SU-DHL-6 (cell line): ENCODE results near the gene CPNE4.

Source experiments
- H2AFZ ChIP-seq: fragments of 200-600 bp; sonication (generic); 2 replicates; pipeline ENCODE4 v1.6.1; 2014; ENCODE audit warnings: low read depth, mild to moderate bottlenecking, moderate library complexity, mixed read lengths, antibody characterized with exemption, low read length; ENCODE audit not compliant: severe bottlenecking
- H3F3A ChIP-seq: fragments of 200-600 bp; shearing (Covaris generic); 2 replicates; pipeline ENCODE4 v1.6.0; 2016; ENCODE audit warnings: antibody characterized with exemption, mild to moderate bottlenecking; ENCODE audit not compliant: insufficient read depth
- H3K27ac ChIP-seq: fragments of 200-600 bp; sonication (generic); 2 replicates; pipeline ENCODE4 v1.5.1; 2016; ENCODE audit warnings: low read depth, mild to moderate bottlenecking, low read length, moderate library complexity, mixed read lengths
- H3K27me3 ChIP-seq: fragments of 200-600 bp; sonication (generic), shearing (Covaris generic); 2 replicates; pipeline ENCODE4 v1.6.0; 2014; ENCODE audit warnings: mild to moderate bottlenecking, low read length
- H3K36me3 ChIP-seq: fragments of 200-600 bp; sonication (generic); 2 replicates; pipeline ENCODE4 v1.6.1; 2014; ENCODE audit warnings: mild to moderate bottlenecking, low read length, mixed read lengths
- H3K4me2 ChIP-seq: fragments of 300-600, 200-600 bp; shearing (Covaris generic), sonication (generic); 2 replicates; pipeline ENCODE4 v1.6.0; 2014; ENCODE audit warnings: low read length, low read depth, mild to moderate bottlenecking; ENCODE audit not compliant: poor library complexity, severe bottlenecking
- H3K4me3 ChIP-seq: fragments of 200-600 bp; sonication (generic); 2 replicates; pipeline ENCODE4 v1.5.1; 2014; ENCODE audit warnings: antibody characterized with exemption, low read length, mild to moderate bottlenecking, mixed read lengths; ENCODE audit not compliant: insufficient read depth, poor library complexity, severe bottlenecking
- H3K79me2 ChIP-seq: fragments of 200-600 bp; sonication (generic); 2 replicates; pipeline ENCODE4 v1.6.1; 2014; ENCODE audit warnings: mild to moderate bottlenecking, low read length, moderate library complexity; ENCODE audit not compliant: insufficient read depth
- H3K9ac ChIP-seq: fragments of 200-600 bp; sonication (generic); 2 replicates; pipeline ENCODE4 v1.7.0; 2014; ENCODE audit warnings: mild to moderate bottlenecking, low read length
- H3K9me2 ChIP-seq: fragments of 200-600 bp; sonication (generic); replicated peaks from 2 replicates; pipeline ENCODE4 v1.6.1; 2014; ENCODE audit warnings: low read length; ENCODE audit not compliant: insufficient read depth
- H3K9me3 ChIP-seq: fragments of 200-600 bp; sonication (generic); 2 replicates; pipeline ENCODE4 v1.6.1; 2014; ENCODE audit warnings: low read length, mixed read lengths; ENCODE audit not compliant: insufficient read depth
- H4K20me1 ChIP-seq: fragments of 200-600 bp; sonication (generic); 2 replicates; pipeline ENCODE4 v1.6.1; 2014; ENCODE audit warnings: low read depth, mild to moderate bottlenecking, antibody characterized with exemption, low read length, moderate library complexity, mixed read lengths
- CTCF ChIP-seq: fragments of 200-600 bp; sonication (generic); IDR thresholded peaks from one replicate; pipeline ENCODE4 v1.5.1; 2017; ENCODE audit warnings: antibody characterized with exemption, mild to moderate bottlenecking, low read length, moderate library complexity; ENCODE audit not compliant: insufficient read depth, poor library complexity, severe bottlenecking
- EZH2phosphoT487 ChIP-seq: fragments of 200-600 bp; sonication (generic), shearing (Covaris generic); conservative IDR thresholded peaks from 2 replicates; pipeline ENCODE4 v1.6.1; 2018; ENCODE audit warnings: mild to moderate bottlenecking, antibody characterized with exemption, low read length, moderate library complexity, mixed read lengths

The CPNE4 gene

GRCh38 chr3:131502530-131503319, 532.1 kb downstream of the CPNE4 start, which contains the start of gene MRPL3:
Gene MRPL3 (minus strand): TSS chr3:131502971. CDS start chr3:131502821, 150 bp downstream.
- no peaks in the 10 kb centered on the region for H3F3A ChIP-seq
- H2AFZ ChIP-seq, result peak within 1 kb of the TSS; percentile 86
- peak within 1 kb of the TSS; percentile 96 for H3K9ac ChIP-seq
- peaks cover 28% of the 10 kb centered on the region for H3K79me2 ChIP-seq
- peak within 1 kb of the TSS; percentile 85 for H3K4me2 ChIP-seq
- no peaks in the 10 kb centered on the region for H3K9me2 ChIP-seq
- no peaks in the 10 kb centered on the region for H3K27me3 ChIP-seq
- no peaks in the 10 kb centered on the region for H3K9me3 ChIP-seq
- H3K4me3 ChIP-seq, result peak within 1 kb of the TSS; percentile 92
- H3K36me3 ChIP-seq, result peaks cover 22% of the 10 kb centered on the region; the same call in 1 of the 2 replicates
- H4K20me1 ChIP-seq, result no peaks in the 10 kb centered on the region
- no peak for TF ChIP-seq EZH2phosphoT487
- TF ChIP-seq CTCF, result no peak
- peak within 1 kb of the TSS; percentile 40 for H3K27ac ChIP-seq

GRCh38 chr3:131501949-131502348, 532.9 kb downstream of the CPNE4 start:
- Histone ChIP-seq H3K4me3 (peak overlapping the region; percentile 92), H3F3A (no peaks in the 10 kb centered on the region), H3K79me2 (peaks cover 28% of the 10 kb centered on the region), H3K36me3 (peaks cover 27% of the 10 kb centered on the region; the same call in 1 of the 2 replicates), H3K27me3 (no peaks in the 10 kb centered on the region), H3K9ac (peak overlapping the region; percentile 96), H2AFZ (peak overlapping the region; percentile 86), H3K4me2 (peak overlapping the region; percentile 85), H4K20me1 (no peaks in the 10 kb centered on the region), H3K27ac (peak overlapping the region; percentile 40; the same call in 1 of the 2 replicates), H3K9me2 (no peaks in the 10 kb centered on the region), H3K9me3 (no peaks in the 10 kb centered on the region)
- TF ChIP-seq CTCF (no peak), EZH2phosphoT487 (no peak)

- no peaks in the 10 kb centered on the region; the same call in 1 of the 2 replicates for H3K79me2 ChIP-seq
- no peaks in the 10 kb centered on the region for H4K20me1 ChIP-seq
- H3K36me3 ChIP-seq, result peaks cover 33% of the 10 kb centered on the region
- H3K27me3 ChIP-seq, result no peaks in the 10 kb centered on the region
- H3K9me2 ChIP-seq, result no peaks in the 10 kb centered on the region
- H2AFZ ChIP-seq, result no peak overlapping the region
- H3K9me3 ChIP-seq, result no peaks in the 10 kb centered on the region
- no peak for TF ChIP-seq EZH2phosphoT487
- no peak for TF ChIP-seq CTCF
- no peak overlapping the region for H3K4me3 ChIP-seq
- H3K4me2 ChIP-seq, result no peak overlapping the region
- no peak overlapping the region for H3K27ac ChIP-seq
- H3F3A ChIP-seq, result peaks cover 2% of the 10 kb centered on the region; the same call in 1 of the 2 replicates
- H3K9ac ChIP-seq, result no peak overlapping the region
Measured at GRCh38 chr3:131494706-131495105, 540.1 kb downstream of the CPNE4 start.
